Mammary epithelial cell (primary cell): ENCODE results near the gene ADCY4.

Experiments
- CTCF ChIP-seq, 2 donors: IDR thresholded peaks in 1 of 2; conservative IDR thresholded peaks in 1 of 2; 2 replicates each; pipeline ENCODE4 v1.5.1; 2011 to 2012; ENCODE audit warnings: inconsistent platforms in 2 of 2, low read length in 2 of 2, mild to moderate bottlenecking in 2 of 2, control low read depth in 1 of 2, low read depth in 1 of 2; ENCODE audit not compliant: insufficient read depth in 1 of 2; ENCODE audit errors: extremely low read depth in 1 of 2
- EZH2 ChIP-seq: IDR thresholded peaks from 2 replicates; pipeline ENCODE4 v1.6.1; 2012; ENCODE audit warnings: low read length, inconsistent platforms, borderline replicate concordance

DNA sequence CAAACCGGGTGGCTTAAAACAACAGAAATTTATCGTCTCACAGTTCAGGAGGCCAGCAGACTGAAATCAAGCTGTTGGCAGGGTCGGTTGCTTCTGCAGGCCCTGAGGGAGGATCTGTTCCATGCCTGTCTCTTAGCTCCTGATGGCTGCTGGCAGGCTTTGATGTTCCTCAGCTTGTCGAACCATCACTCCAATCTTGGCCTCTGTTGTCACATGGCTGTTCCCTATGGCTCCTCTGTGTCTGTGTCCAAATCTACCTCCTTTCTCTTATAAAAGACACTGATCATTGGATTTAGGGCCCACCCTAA lies 47.1 kb upstream of the ADCY4 start:
- no peak for TF ChIP-seq CTCF (conservative IDR thresholded peaks at IDR 0.05 in 1 of 2, IDR thresholded peaks at IDR 0.05 in 1 of 2; ENCODE audit: extremely low read depth in 1 of 2, insufficient read depth in 1 of 2, low read depth in 1 of 2, low read length in 2 of 2)
- TF ChIP-seq EZH2: no peak
